Prostate gland (tissue), 2 donors: ENCODE measurements around the gene DPEP2.

Experiments used
- CTCF ChIP-seq, 4 experiments: fragments of 200-600 bp in 2 of 4; fragments of 450-650 bp in 2 of 4; sonication (generic) in 2 of 4; IDR thresholded peaks; 1 replicate in 3 of 4; 2 replicates in 1 of 4; pipeline ENCODE4 v1.5.1; 2016 to 2019; ENCODE audit warnings: antibody characterized with exemption in 4 of 4, mild to moderate bottlenecking in 2 of 4, moderate library complexity in 2 of 4
- POLR2A ChIP-seq: fragments of 450-650 bp; IDR thresholded peaks from one replicate; pipeline ENCODE4 v1.6.1; 2016; ENCODE audit warnings: antibody characterized with exemption, mild to moderate bottlenecking
- POLR2AphosphoS5 ChIP-seq: sonication (generic); formaldehyde crosslinking; IDR thresholded peaks from one replicate; pipeline ENCODE4 v1.6.1; 2017; ENCODE audit warnings: antibody characterized with exemption

- TF ChIP-seq CTCF (IDR thresholded peaks at IDR 0.05) = no peak
- no peak for TF ChIP-seq POLR2A
- TF ChIP-seq POLR2AphosphoS5 = peak; percentile 35
These were observed 39.6 kb downstream of the DPEP2 start for GRCh38 chr16:67959536-67960329.
